Endodermal cell (in vitro differentiated cells): Measurements from ENCODE around the gene TCF4. TPM values are rescaled to one million over a fixed set of nuclear protein-coding genes. Genes with fewer than 3 reads are reported as not detected.

Experiments used
- DNase-seq: peaks from one replicate; pipeline ENCODE4 v3.0.0-alpha.2; 2017
- H3K27ac ChIP-seq: 2 replicates; pipeline ENCODE4 v1.5.1; 2013; ENCODE audit warnings: mild to moderate bottlenecking, low read depth, low read length, moderate library complexity
- H3K27me3 ChIP-seq: 2 replicates; pipeline ENCODE4 v1.6.1; 2013; ENCODE audit warnings: mild to moderate bottlenecking, low read length, moderate library complexity; ENCODE audit not compliant: insufficient read depth, control insufficient read depth, poor library complexity, severe bottlenecking
- H3K36me3 ChIP-seq: 2 replicates; pipeline ENCODE4 v1.7.0; 2013; ENCODE audit warnings: mild to moderate bottlenecking, low read length, moderate library complexity; ENCODE audit not compliant: control insufficient read depth, insufficient read depth
- H3K4me1 ChIP-seq: one replicate; pipeline ENCODE4 v1.7.0; 2013; ENCODE audit warnings: low read length; ENCODE audit not compliant: control insufficient read depth, insufficient read depth
- H3K4me3 ChIP-seq: 2 replicates; pipeline ENCODE4 v1.5.1; 2013; ENCODE audit warnings: mild to moderate bottlenecking, low read length, moderate library complexity
- H3K9ac ChIP-seq: 2 replicates; pipeline ENCODE4 v1.6.1; 2013; ENCODE audit warnings: mild to moderate bottlenecking, low read length, moderate library complexity; ENCODE audit not compliant: poor library complexity, severe bottlenecking; ENCODE audit errors: extremely low read depth
- H3K9me3 ChIP-seq: 2 replicates; pipeline ENCODE4 v1.6.1; 2013; ENCODE audit warnings: mild to moderate bottlenecking, low read length, moderate library complexity; ENCODE audit not compliant: control insufficient read depth
- H3K27ac Mint-ChIP-seq: 2 replicates; pipeline ENCODE4 v1.8.0; 2020; ENCODE audit warnings: mixed read lengths
- H3K27me3 Mint-ChIP-seq: 2 replicates; pipeline ENCODE4 v1.8.0; 2021; ENCODE audit warnings: mild to moderate bottlenecking, mixed read lengths; ENCODE audit not compliant: insufficient read depth
- H3K36me3 Mint-ChIP-seq: 2 replicates; pipeline ENCODE4 v1.8.0; 2020; ENCODE audit warnings: low read depth, mixed read lengths
- H3K4me1 Mint-ChIP-seq: 2 replicates; pipeline ENCODE4 v1.8.0; 2020; ENCODE audit warnings: mixed read lengths
- H3K4me3 Mint-ChIP-seq: 2 replicates; pipeline ENCODE4 v1.8.0; 2020; ENCODE audit warnings: mild to moderate bottlenecking, moderate library complexity, mixed read lengths
- H3K9me3 Mint-ChIP-seq: 2 replicates; pipeline ENCODE4 v1.8.0; 2020; ENCODE audit warnings: mild to moderate bottlenecking, mixed read lengths
- CTCF ChIP-seq: fragments of 200-600 bp; sonication (generic); conservative IDR thresholded peaks from 2 replicates; pipeline ENCODE4 v1.5.0; 2021; ENCODE audit warnings: antibody characterized with exemption, mild to moderate bottlenecking
- WGBS, 2 experiments: methylation state at CpG; one replicate each; pipeline versions ENCODE4 v1.1.5 to v1.1.7; 2013; ENCODE audit warnings: missing lambda C conversion rate in 2 of 2, mixed read lengths in 1 of 2; ENCODE audit not compliant: insufficient coverage in 1 of 2, insufficient read length in 1 of 2; 5-methylcytosine and 5-hydroxymethylcytosine counted together
- total RNA-seq, 2 donors: library from RNA; stranded (reverse); fragmentation: NEBNext Ultra II Directional in 1 of 2; extraction: Animal tissue kit (Norgen Biotek cat#: 25700) in 1 of 2; gene quantifications; 2 replicates in 1 of 2; 3 replicates in 1 of 2; pipeline ENCODE4 v1.2.1, GENCODE V29; 2021

The TCF4 gene
- total RNA-seq, 2 donors from 2014 or later = 40.4 to 58.5 TPM

GRCh38 chr18:55508651-55509050, 79.3 kb downstream of the TCF4 start:
- H3K9ac ChIP-seq = no peak overlapping the region
- peaks cover 24% of the 10 kb centered on the region for H3K4me1 Mint-ChIP-seq
- DNase-seq = no peak
- H3K27ac ChIP-seq = no peak overlapping the region
- no peaks in the 10 kb centered on the region for H3K4me1 ChIP-seq
- 78 to 92% methylated on average over 2 to 4 of the region's 4 CpGs for WGBS, 2 experiments
- no peak for TF ChIP-seq CTCF
- H3K4me3 Mint-ChIP-seq = no peak overlapping the region
- H3K36me3 ChIP-seq = no peaks in the 10 kb centered on the region
- no peaks in the 10 kb centered on the region for H3K36me3 Mint-ChIP-seq
- no peak overlapping the region for H3K27ac Mint-ChIP-seq
- H3K27me3 Mint-ChIP-seq = no peaks in the 10 kb centered on the region
- no peaks in the 10 kb centered on the region for H3K9me3 ChIP-seq
- H3K4me3 ChIP-seq = no peak overlapping the region
- H3K27me3 ChIP-seq = no peaks in the 10 kb centered on the region
- no peaks in the 10 kb centered on the region for H3K9me3 Mint-ChIP-seq

DNA sequence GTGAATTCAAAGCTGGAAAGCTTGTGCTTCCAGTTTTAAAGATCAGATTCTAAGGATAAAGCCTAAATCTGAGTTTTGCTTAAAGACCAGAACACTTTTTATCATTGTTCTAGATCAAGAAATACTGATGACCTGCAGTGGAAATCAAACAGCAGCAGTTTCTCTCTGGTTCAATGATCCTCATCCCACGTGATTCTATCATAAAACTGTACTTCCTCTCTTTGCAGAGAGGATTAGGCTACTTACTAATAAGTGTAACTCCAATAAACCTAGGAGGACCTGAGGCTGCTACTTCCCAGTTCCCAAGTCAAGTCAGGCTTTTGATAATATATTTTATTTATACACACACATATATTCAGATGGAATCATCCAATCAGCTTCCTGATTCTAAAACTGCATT, 81.9 kb downstream of the TCF4 start:
- no peak overlapping the region for H3K4me3 ChIP-seq
- H3K27ac ChIP-seq = no peak overlapping the region
- H3K36me3 ChIP-seq = no peaks in the 10 kb centered on the region
- no peaks in the 10 kb centered on the region for H3K36me3 Mint-ChIP-seq
- no peak overlapping the region for H3K9ac ChIP-seq
- H3K27me3 Mint-ChIP-seq = no peaks in the 10 kb centered on the region
- H3K9me3 ChIP-seq = no peaks in the 10 kb centered on the region
- no peaks in the 10 kb centered on the region for H3K9me3 Mint-ChIP-seq
- WGBS, 2 experiments = 87 to 100% methylated on average over 1 of the region's 1 CpG
- H3K27me3 ChIP-seq = no peaks in the 10 kb centered on the region
- no peak for DNase-seq
- no peak for TF ChIP-seq CTCF
- H3K4me3 Mint-ChIP-seq = no peak overlapping the region
- H3K4me1 Mint-ChIP-seq = peaks cover 34% of the 10 kb centered on the region
- H3K27ac Mint-ChIP-seq = no peak overlapping the region
- H3K4me1 ChIP-seq = peaks cover 6% of the 10 kb centered on the region

DNA sequence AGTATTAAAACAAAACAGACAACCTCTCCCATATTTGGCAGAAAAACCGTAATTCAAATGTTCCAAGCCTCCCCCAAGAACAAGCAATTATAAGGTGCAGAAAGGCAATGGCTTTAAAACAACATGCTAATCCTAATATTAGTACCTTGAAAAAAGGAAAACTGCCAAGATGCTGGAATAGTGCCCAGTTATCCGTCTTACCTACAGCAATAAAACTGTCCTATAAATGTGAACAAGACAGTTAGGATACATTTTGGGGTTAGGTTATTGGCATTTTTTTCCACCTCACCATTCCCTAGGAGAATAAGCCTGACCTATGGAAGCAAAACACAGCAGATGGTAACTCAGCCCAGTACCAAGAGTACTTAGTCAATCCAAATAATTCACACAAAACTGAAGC, 83.2 kb downstream of the TCF4 start:
- no peaks in the 10 kb centered on the region for H3K36me3 Mint-ChIP-seq

More for the DNA sequence above, 83.2 kb downstream of the TCF4 start:
- Histone ChIP-seq H3K36me3 (no peaks in the 10 kb centered on the region), H3K9ac (no peak overlapping the region), H3K27ac (no peak overlapping the region), H3K27me3 (no peaks in the 10 kb centered on the region), H3K4me3 (no peak overlapping the region), H3K4me1 (peaks cover 14% of the 10 kb centered on the region), H3K9me3 (no peaks in the 10 kb centered on the region)
- H3K4me3 Mint-ChIP-seq = no peak overlapping the region
- no peak overlapping the region for H3K27ac Mint-ChIP-seq
- TF ChIP-seq CTCF = no peak
- no peaks in the 10 kb centered on the region for H3K27me3 Mint-ChIP-seq
- WGBS, 2 experiments = 80 to 100% methylated on average over 1 to 2 of the region's 2 CpGs
- no peak for DNase-seq
- no peaks in the 10 kb centered on the region for H3K9me3 Mint-ChIP-seq
- H3K4me1 Mint-ChIP-seq = peaks cover 30% of the 10 kb centered on the region
